ENCODE results near the gene ZHX3. TPM values are rescaled to one million over a fixed set of nuclear protein-coding genes. Genes with fewer than 3 reads are reported as not detected.

The ZHX3 gene
- total RNA-seq, 6 experiments from 2014 or later: 17.6 to 47.4 (median 26.2) TPM

- Histone ChIP-seq H3K27ac (no peak overlapping the region), H3K36me3 (no peaks in the 10 kb centered on the region), H3K4me1 (no peaks in the 10 kb centered on the region), H3K27me3 (no peaks in the 10 kb centered on the region), H3K4me3 (no peak overlapping the region), H3K9me3 (no peaks in the 10 kb centered on the region)
- WGBS (ENCODE audit: insufficient coverage, low coverage, low lambda C conversion rate, missing lambda C conversion rate): 100% methylated on average over 4 of the region's 5 CpGs
- intact Hi-C loops (cut with DNase I): no loop called here
- no peak for ATAC-seq
- TF ChIP-seq POLR2A (IDR thresholded peaks at IDR 0.05): no peak
- TF ChIP-seq, protein P1, sequence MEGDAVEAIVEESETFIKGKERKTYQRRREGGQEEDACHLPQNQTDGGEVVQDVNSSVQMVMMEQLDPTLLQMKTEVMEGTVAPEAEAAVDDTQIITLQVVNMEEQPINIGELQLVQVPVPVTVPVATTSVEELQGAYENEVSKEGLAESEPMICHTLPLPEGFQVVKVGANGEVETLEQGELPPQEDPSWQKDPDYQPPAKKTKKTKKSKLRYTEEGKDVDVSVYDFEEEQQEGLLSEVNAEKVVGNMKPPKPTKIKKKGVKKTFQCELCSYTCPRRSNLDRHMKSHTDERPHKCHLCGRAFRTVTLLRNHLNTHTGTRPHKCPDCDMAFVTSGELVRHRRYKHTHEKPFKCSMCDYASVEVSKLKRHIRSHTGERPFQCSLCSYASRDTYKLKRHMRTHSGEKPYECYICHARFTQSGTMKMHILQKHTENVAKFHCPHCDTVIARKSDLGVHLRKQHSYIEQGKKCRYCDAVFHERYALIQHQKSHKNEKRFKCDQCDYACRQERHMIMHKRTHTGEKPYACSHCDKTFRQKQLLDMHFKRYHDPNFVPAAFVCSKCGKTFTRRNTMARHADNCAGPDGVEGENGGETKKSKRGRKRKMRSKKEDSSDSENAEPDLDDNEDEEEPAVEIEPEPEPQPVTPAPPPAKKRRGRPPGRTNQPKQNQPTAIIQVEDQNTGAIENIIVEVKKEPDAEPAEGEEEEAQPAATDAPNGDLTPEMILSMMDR (IDR thresholded peaks at IDR 0.05): no peak
- DNase-seq: no peak
Measured at GRCh38 chr20:41330343-41330720, 12.8 kb upstream of the ZHX3 start.

GRCh38 chr20:41329435-41330342, 12.2 kb upstream of the ZHX3 start:
- Histone ChIP-seq H3K27ac (peak overlapping the region; percentile 36 to 47 (median 39)), H3K4me3 (no peak overlapping the region), H3K36me3 (no peaks in the 10 kb centered on the region), H3K9me3 (no peaks in the 10 kb centered on the region), H3K4me1 (no peaks in the 10 kb centered on the region), H3K27me3 (no peaks in the 10 kb centered on the region)
- DNase-seq (peak in 2 of 3 donors; percentile 60 to 62), ATAC-seq (peak; percentile 86 to 97 (median 94))
- intact Hi-C loops (cut with DNase I): no loop called here
- WGBS (ENCODE audit: insufficient coverage, low coverage, low lambda C conversion rate, missing lambda C conversion rate): 41% methylated on average over 11 of the region's 14 CpGs
- no peak for TF ChIP-seq POLR2A (IDR thresholded peaks at IDR 0.05)
- TF ChIP-seq, protein P1 (IDR thresholded peaks at IDR 0.05): no peak

GRCh38 chr20:41327178-41327577, 9.6 kb upstream of the ZHX3 start:
- WGBS (ENCODE audit: insufficient coverage, low coverage, low lambda C conversion rate, missing lambda C conversion rate): 78% methylated on average over 5 of the region's 5 CpGs
- no peaks in the 10 kb centered on the region for H3K4me1 ChIP-seq
- no peak overlapping the region for H3K27ac ChIP-seq
- intact Hi-C loops (cut with DNase I): no loop called here
- TF ChIP-seq, protein P1 (IDR thresholded peaks at IDR 0.05): no peak
- TF ChIP-seq POLR2A (IDR thresholded peaks at IDR 0.05): no peak
- no peaks in the 10 kb centered on the region for H3K9me3 ChIP-seq
- H3K4me3 ChIP-seq: no peak overlapping the region
- H3K27me3 ChIP-seq: no peaks in the 10 kb centered on the region
- DNase-seq (no peak), ATAC-seq (no peak)
- no peaks in the 10 kb centered on the region for H3K36me3 ChIP-seq

- Histone ChIP-seq H3K9me3 (no peaks in the 10 kb centered on the region), H3K4me1 (peaks cover 0 to 27% (median 4%) of the 10 kb centered on the region in 4 donors), H3K36me3 (no peaks in the 10 kb centered on the region), H3K27ac (no peak overlapping the region), H3K27me3 (no peaks in the 10 kb centered on the region), H3K4me3 (no peak overlapping the region)
- no peak for DNase-seq
- intact Hi-C loops (cut with DNase I): no loop called here
- WGBS (ENCODE audit: insufficient coverage, low coverage, low lambda C conversion rate, missing lambda C conversion rate): 78% methylated on average over 1 of the region's 1 CpG
- no peak for TF ChIP-seq POLR2A (IDR thresholded peaks at IDR 0.05)
- TF ChIP-seq, protein P1 (IDR thresholded peaks at IDR 0.05): no peak
- no peak for ATAC-seq
Measured at GRCh38 chr20:41320976-41321375, 3.4 kb upstream of the ZHX3 start.

All from right lobe of liver (tissue), 6 donors.